ENCODE data around the gene CAMLG.

The CAMLG gene

DNA sequence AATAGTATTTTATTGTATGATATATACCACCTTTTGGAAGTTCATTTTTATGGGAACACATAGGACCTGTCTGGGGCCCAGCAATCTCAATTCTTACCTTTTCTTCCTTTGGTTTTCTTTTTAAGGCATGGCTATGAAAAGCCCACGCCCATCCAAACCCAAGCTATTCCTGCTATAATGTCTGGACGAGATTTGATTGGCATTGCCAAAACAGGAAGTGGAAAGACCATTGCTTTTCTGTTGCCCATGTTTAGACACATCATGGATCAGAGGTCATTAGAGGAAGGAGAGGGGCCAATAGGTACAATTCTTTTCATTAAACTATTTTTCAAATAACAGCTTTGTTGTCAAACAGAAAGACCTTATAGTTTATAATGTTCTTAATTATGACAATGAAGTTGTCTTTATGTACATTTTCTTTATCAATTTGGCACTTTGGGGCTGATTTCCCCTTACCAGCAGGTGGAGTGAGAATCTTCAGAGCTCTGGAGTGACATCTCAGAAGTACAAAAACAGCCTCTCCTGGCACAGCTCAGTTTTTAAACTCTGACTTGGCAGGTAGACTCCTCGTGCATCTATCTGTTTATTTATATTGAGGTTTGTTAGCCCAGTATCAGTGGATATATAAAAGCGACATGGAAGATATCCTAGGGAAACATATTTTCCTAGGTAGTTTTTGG, 46.0 kb downstream of the CAMLG start:
- DNase-seq = no peak

DNA sequence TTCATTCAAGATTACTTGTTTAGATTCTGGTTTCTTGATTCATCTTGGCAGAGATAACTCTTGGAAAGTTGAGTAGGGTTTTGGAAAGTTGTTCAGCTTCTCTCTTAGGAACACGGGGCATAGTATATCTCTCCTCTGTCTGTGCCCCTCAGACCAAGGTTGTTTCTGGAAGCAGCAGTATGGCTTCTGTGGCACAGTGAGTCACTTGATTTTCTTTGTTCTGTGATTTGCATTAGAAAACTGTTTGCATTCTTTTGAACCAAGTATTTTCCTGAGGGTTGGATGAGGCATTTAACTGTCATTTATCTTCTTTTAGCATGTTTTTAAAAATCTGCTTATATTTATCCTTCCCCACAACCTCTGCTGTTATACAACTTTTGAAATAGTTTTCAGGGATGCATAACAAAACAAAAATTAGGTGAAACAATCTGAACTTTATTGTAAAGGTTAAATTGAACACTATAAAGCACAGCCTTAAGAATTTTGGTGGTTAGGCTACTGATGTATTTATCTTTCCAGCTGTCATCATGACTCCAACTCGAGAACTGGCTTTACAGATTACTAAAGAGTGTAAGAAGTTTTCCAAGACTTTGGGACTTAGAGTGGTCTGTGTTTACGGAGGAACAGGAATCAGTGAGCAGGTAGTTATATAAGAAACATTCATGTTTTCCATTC, 46.7 kb downstream of the CAMLG start:
- DNase-seq = no peak

DNA sequence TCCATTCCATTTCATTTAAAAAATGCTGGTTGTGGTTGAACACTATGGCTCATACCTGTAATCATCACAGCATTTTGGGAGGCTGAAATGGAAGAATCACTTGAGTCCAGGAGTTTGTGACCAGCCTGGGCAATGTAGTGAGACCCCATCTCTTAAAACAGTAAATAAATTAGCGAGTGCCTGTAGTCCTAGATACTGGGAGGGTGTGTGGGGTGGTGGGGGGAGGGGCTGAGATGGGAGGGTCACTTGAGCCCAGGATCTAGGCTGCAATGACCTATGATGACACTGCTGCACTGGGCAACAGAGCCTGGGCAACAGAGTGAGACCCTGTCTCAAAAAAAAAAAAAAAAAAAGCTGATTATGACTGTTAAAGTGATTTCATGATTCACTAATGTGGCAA, 49.3 kb downstream of the CAMLG start:
- DNase-seq = no peak

DNA sequence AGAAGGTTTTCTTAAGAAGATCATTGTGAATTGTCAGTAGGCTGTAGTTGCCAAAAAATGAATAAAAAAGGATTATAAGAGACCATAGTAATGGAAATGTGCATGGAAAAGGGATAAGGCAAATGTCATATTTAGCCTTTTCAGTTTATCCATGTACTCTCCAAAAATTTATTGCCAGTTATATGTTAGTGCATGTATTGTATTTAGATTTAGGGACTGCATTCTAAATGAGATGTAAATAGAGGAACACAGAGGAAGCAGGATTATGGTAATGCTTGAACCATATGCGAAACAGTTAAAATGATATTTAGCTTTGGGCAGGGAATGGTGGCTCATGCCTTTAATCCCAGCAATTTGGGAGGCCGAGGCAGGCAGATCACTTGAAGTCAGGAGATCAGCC, 53.2 kb downstream of the CAMLG start:
- DNase-seq = no peak

DNA sequence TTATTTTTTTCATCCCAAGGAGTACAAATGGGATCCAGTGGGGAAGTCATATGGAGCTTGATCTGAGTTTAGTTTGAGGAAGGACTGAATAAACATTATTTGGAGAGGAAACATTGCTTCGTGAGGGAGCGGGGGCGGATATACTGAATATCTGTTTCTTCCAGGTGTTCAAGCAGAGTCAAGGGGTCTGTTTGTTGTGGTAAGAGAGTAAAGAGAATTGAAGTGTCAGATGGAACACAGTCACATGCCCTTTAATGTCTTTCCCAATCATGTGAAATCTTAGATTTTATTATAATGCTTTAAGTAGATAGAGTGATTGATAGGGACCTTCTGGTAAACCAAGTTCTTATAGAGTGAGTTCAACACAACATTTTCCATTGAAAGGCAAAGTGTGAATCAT, 53.9 kb downstream of the CAMLG start:
- no peak for DNase-seq

DNA sequence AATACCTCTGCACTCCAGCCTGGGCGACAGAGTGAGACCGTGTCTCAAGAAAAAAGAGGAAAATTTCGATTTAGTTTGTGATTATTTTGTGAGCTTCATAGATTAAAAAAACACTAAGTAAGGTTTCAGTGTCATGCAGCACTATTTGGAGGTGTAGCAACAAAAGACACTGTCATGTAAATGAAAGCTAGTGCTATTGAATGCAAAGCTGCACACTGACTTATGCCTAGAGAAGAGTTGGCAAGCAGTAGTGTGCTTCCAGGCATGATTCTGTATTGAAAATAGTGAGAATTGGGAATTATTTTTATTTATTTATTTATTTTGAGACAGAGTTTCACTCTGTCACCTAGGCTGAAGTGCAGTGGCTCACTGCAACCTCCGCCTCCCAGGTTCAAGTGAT, 54.8 kb downstream of the CAMLG start:
- DNase-seq = no peak

DNA sequence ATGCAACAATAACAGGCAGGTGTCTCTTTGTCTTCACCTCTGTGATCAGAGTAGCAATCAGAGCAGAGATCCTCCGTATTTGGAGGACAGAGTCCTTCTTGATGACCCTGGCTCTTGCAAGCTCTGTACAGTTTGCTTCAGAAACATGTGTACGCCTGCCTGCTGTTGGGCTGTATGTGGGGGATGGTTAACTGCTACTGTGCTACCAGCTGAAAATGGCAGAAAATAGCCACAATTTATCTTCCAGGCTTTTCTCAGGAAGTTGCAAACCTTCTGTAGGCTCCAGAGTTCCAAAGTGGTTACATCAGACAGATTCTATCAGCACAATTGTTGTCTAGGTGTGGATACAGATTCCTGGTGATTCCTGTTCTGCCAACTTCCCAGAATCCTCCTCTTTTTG, 55.7 kb downstream of the CAMLG start:
- no peak for DNase-seq

DNA sequence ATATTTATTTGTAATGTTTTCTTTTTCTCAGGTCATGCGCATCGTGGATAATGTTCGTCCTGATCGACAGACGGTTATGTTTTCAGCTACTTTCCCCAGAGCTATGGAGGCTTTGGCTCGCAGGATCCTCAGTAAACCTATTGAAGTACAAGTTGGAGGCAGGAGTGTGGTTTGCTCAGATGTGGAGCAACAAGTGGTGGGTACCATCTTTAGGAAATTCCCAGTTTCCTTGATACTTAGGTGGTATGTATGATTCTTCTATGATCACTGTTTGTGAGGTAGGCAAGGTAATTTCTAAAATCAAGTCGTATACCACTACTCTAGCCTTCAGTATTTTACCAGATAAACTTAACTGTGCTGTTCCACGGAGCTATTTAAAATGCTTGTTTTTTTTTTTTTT, 56.5 kb downstream of the CAMLG start:
- no peak for DNase-seq

DNA sequence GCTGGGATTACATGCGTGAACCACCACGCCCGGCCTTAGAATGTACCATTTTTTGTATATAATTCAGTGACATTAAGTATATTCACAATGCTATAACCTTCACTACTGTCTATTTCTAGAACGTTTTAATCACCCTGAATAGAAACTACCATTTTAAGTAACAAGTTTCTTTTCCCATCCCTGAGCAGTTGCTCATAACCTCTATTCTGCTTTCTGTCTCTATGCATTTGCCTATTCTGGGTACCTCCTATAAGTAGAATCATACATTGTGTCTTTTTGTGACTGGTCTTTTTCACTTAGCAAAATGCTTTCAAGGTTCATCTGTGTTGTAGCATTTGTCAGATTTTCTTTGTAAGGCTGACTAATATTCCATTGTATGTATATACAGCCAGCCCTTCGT, 60.1 kb downstream of the CAMLG start:
- no peak for DNase-seq
